Neural crest cell (in vitro differentiated cells): ENCODE data around the gene ITPRIPL1. TPM values are rescaled to one million over a fixed set of nuclear protein-coding genes. Genes with fewer than 3 reads are reported as not detected.
"Not testable (repeated sequence)": the region's sequence is repeated elsewhere in the genome, so short reads cannot be mapped to it uniquely, and the experiment has no call there.

Experiments
- DNase-seq: peaks from one replicate; pipeline ENCODE4 v3.0.0; 2021; ENCODE audit warnings: low read depth, mixed read lengths, low spot score
- H3K27ac Mint-ChIP-seq: one replicate; pipeline ENCODE4 v1.8.0; 2021; ENCODE audit warnings: mild to moderate bottlenecking, mixed read lengths; ENCODE audit not compliant: unreplicated experiment
- H3K27me3 Mint-ChIP-seq: 2 replicates; pipeline ENCODE4 v1.8.0; 2021; ENCODE audit warnings: low read depth, mild to moderate bottlenecking, mixed read lengths
- H3K36me3 Mint-ChIP-seq: 2 replicates; pipeline ENCODE4 v1.8.0; 2021; ENCODE audit warnings: low read depth, mild to moderate bottlenecking, mixed read lengths
- H3K4me1 Mint-ChIP-seq: 2 replicates; pipeline ENCODE4 v1.8.0; 2021; ENCODE audit warnings: mixed read lengths
- H3K4me3 Mint-ChIP-seq: one replicate; pipeline ENCODE4 v1.8.0; 2021; ENCODE audit warnings: mild to moderate bottlenecking, mixed read lengths
- H3K9me3 Mint-ChIP-seq: 2 replicates; pipeline ENCODE4 v1.8.0; 2021; ENCODE audit warnings: mixed read lengths
- long read RNA-seq: library from polyadenylated mRNA; unstranded; transcript quantifications from one replicate; pipeline ENCODE4 v2.0.0, GENCODE V29; 2020
- total RNA-seq: library from RNA; stranded (reverse); gene quantifications from 2 replicates; pipeline ENCODE4 v1.2.1, GENCODE V29; 2021
- TF ChIP-seq, protein P1 (sequence below): fragments of 200-600 bp; sonication (generic); conservative IDR thresholded peaks from 2 replicates; pipeline ENCODE4 v1.5.0; 2021; ENCODE audit warnings: antibody characterized with exemption, mild to moderate bottlenecking

Gene ITPRIPL1, protein sequence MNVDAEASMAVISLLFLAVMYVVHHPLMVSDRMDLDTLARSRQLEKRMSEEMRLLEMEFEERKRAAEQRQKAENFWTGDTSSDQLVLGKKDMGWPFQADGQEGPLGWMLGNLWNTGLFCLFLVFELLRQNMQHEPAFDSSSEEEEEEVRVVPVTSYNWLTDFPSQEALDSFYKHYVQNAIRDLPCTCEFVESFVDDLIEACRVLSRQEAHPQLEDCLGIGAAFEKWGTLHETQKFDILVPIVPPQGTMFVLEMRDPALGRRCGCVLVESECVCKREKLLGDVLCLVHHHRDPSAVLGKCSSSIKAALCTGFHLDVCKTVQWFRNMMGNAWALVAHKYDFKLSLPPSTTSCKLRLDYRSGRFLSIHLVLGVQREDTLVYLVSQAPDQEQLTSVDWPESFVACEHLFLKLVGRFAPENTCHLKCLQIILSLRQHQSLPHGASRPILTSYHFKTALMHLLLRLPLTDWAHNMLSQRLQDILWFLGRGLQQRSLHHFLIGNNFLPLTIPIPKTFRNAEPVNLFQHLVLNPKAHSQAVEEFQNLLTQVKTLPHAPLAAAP
- total RNA-seq, result 24.2 and 25.6 TPM in 2 replicates
- long read RNA-seq, full-length matches to known transcripts, result 11 of 11 reads
- long read RNA-seq, partial matches to known transcripts, result 0 of 11 reads
- long read RNA-seq, other reads (novel, unspliced or antisense), result 0 of 11 reads

DNA sequence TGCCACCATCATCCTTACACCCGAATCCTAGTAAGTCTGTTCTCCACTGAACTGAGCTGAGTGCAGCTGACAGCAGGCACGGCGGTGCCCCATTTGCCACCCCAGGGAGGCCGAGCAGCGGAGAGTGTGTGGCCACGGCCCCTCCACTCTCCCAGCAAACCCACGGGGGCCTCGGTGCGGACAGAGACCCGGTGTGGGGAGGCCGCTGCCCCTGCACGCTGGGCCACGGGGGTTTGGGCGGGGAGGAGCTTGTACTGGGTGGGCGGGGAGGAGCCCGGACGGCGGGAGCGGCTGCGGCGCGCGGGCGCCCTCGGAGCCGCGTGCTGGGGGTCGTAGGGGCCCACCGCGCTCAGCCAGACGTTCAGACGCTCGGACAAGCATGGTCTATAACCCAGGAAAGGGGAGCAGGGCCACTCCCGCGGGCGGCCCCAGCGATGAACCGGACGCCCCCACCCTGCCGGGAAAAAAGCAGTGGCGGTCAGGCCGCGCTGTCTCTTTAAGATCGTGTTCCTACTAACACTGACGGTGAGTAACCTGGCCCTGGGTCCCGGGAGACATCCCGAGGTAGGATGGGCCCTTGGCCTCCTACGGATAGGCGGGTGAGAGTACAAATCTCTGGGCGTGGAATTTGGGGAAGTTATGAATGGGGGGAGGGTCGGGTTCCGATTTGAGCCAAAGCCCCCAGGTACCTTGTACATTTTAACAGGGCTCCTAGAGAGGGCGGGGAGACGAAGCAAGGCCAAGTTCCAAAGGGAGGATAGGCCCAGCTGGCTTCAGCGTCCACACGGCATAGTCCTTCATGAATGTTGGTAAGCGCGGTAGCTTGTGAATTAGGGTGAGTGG lies at the start of gene ITPRIPL1:
ITPRIPL1 (plus strand) TSS at position 277 of the 843 bp plus-strand sequence; CDS start at position 800, 523 bp downstream.
- H3K9me3 Mint-ChIP-seq, result no peaks in the 10 kb centered on the region
- peak within 1 kb of the TSS; percentile 89 for H3K4me3 Mint-ChIP-seq
- TF ChIP-seq, protein P1, sequence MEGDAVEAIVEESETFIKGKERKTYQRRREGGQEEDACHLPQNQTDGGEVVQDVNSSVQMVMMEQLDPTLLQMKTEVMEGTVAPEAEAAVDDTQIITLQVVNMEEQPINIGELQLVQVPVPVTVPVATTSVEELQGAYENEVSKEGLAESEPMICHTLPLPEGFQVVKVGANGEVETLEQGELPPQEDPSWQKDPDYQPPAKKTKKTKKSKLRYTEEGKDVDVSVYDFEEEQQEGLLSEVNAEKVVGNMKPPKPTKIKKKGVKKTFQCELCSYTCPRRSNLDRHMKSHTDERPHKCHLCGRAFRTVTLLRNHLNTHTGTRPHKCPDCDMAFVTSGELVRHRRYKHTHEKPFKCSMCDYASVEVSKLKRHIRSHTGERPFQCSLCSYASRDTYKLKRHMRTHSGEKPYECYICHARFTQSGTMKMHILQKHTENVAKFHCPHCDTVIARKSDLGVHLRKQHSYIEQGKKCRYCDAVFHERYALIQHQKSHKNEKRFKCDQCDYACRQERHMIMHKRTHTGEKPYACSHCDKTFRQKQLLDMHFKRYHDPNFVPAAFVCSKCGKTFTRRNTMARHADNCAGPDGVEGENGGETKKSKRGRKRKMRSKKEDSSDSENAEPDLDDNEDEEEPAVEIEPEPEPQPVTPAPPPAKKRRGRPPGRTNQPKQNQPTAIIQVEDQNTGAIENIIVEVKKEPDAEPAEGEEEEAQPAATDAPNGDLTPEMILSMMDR, result no peak
- peak; percentile 25 for DNase-seq
- H3K36me3 Mint-ChIP-seq, result peaks cover 16% of the 10 kb centered on the region
- peaks cover 43% of the 10 kb centered on the region for H3K27me3 Mint-ChIP-seq
- H3K27ac Mint-ChIP-seq, result peak within 1 kb of the TSS; percentile 79
- H3K4me1 Mint-ChIP-seq, result peaks cover 42% of the 10 kb centered on the region

DNA sequence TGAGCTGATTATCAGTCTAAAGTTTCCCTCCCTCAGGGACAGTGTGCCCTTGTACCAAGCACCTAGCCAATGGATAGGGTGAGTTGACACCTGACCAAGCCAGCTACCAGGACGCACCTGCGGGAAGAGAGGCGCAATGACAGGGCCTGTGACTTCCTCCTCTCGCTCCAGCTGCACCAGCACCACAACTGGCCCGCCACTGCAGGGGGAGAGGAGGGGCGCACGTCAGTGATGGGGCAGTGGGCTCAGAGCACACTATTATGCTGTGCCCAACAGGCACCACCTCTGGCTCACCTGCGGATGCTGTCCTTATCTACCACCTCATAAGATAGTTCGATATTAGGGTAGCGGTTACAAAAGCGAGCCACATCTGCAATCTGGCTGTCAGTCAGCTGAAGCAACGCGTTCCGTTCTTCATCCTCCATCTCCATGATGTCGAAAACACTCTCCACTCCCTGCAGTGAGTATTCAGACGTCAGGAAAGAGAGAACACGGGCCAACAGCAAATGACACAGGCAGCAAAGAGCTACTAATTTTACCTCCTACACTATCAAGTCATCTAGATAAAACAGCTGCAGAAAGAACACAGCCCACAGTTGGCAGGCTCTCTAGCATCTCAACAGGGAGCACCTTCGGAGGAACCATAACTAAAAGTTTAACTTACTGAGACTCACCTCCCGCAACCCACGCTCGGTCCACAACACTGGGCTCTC lies 48.2 kb upstream of the ITPRIPL1 start:
- Mint-ChIP-seq H3K36me3 (peaks cover 31% of the 10 kb centered on the region), H3K4me3 (no peak overlapping the region), H3K4me1 (no peaks in the 10 kb centered on the region), H3K27ac (no peak overlapping the region), H3K27me3 (no peaks in the 10 kb centered on the region), H3K9me3 (no peaks in the 10 kb centered on the region)
- TF ChIP-seq, protein P1, result no peak
- DNase-seq, result no peak

DNA sequence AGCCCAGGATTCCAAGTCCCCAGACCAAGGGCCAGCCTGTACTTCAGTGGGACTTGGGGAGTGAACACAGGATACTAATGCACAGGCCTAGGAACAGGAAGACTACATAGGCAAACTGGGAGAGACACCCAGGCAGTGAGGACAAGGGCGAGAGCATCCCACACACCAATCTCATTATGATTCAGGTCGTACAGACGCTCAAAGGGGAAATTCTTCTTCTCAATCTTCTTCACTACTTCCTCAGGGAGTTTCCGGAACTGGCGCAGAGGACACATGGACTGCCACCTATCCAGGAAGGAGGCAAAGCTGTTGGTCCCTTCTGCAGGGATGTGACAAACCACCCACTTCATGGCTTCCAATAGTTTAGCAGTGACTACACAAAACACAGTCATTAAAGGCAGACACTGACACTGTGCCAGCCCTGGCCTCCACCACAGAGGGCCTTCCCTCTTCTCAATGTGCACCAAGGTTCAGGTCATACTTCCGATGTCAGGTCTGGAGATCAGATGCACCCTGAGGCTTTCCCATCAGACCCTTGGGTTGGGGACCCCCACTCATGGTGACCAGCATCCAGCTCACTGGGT lies 37.8 kb upstream of the ITPRIPL1 start:
- Mint-ChIP-seq H3K9me3 (no peaks in the 10 kb centered on the region), H3K36me3 (peaks cover 23% of the 10 kb centered on the region), H3K27me3 (no peaks in the 10 kb centered on the region), H3K4me3 (no peak overlapping the region), H3K4me1 (no peaks in the 10 kb centered on the region), H3K27ac (no peak overlapping the region)
- TF ChIP-seq, protein P1, result no peak
- DNase-seq, result no peak

DNA sequence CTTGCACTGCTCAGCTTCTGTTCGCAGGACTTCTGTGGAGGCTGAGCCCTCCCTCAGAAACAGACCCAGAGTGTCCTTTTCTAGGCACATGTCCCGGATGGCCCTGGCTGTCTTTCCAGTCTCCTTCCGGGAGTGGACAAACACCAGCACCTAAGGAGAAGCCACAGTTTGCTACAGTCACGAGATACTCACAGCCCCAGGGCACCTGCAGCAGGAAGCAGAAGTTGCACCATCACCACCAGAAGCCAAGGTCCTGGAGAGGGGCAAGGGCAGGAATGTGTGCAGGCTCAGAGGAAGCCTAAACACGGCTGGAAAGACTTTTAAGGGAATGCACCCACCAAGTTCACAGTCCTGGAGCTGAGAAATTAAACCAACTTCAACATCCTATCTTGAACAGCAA lies 33.4 kb upstream of the ITPRIPL1 start:
- peaks cover 35% of the 10 kb centered on the region for H3K36me3 Mint-ChIP-seq
- H3K27ac Mint-ChIP-seq, result no peak overlapping the region
- H3K4me1 Mint-ChIP-seq, result no peaks in the 10 kb centered on the region
- TF ChIP-seq, protein P1, result no peak
- no peak overlapping the region for H3K4me3 Mint-ChIP-seq
- no peaks in the 10 kb centered on the region for H3K27me3 Mint-ChIP-seq
- no peak for DNase-seq
- no peaks in the 10 kb centered on the region for H3K9me3 Mint-ChIP-seq

DNA sequence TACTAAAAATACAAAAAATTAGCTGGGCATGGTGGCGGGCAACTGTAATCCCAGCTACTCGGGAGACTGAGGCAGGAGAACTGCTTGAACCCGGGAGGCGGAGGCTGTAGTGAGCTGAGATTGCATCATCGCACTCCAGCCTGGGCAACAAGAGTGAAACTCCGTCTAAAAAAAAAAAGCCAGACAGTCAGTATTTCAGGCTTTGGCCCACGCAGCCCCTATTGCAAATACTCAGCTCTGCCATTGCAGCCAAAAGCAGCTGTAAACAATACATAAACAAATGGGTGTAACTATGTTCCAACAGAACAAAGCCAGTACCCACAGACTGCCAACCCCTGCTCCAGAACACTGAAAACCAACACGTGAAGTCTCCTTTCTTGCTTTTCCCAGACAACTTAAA lies 30.8 kb upstream of the ITPRIPL1 start:
- peaks cover 31% of the 10 kb centered on the region for H3K36me3 Mint-ChIP-seq
- not testable (repeated sequence) for H3K4me3 Mint-ChIP-seq, H3K27me3 Mint-ChIP-seq, H3K27ac Mint-ChIP-seq, DNase-seq, H3K4me1 Mint-ChIP-seq, H3K9me3 Mint-ChIP-seq
